WTC11 (cell line): Measurements from ENCODE around the gene MYLK2. TPM values are rescaled to one million over a fixed set of nuclear protein-coding genes. Genes with fewer than 3 reads are reported as not detected.

ENCODE experiments used
- ATAC-seq: fragments of 200-7000 bp; cut with Tn5 transposase; 2 replicates; pipeline ENCODE4 v1.10.0; 2021; ENCODE audit warnings: mild to moderate bottlenecking, moderate library complexity
- CTCF ChIA-PET: fragments of 300-600 bp; sonication (Branson Sonifier 250); formaldehyde crosslinking; loops from one replicate; lab custom pipeline; 2021; ENCODE audit warnings: antibody characterized with exemption; lab: Charles Lee
- POLR2A ChIA-PET: fragments of 350-600 bp; sonication (Branson Sonifier 250); formaldehyde crosslinking; loops from one replicate; lab custom pipeline; 2021; ENCODE audit warnings: antibody characterized with exemption; lab: Charles Lee
- DNase-seq: peaks from one replicate; pipeline ENCODE4 v3.0.0; 2021; ENCODE audit warnings: low spot score
- H3K27ac Mint-ChIP-seq: 2 replicates; pipeline ENCODE4 v1.8.0; 2021; ENCODE audit warnings: mixed read lengths
- H3K27me3 Mint-ChIP-seq: 2 replicates; pipeline ENCODE4 v1.8.0; 2021; ENCODE audit warnings: low read depth, mild to moderate bottlenecking, moderate library complexity, mixed read lengths
- H3K36me3 Mint-ChIP-seq: 2 replicates; pipeline ENCODE4 v1.8.0; 2021; ENCODE audit warnings: mixed read lengths
- H3K4me1 Mint-ChIP-seq: 2 replicates; pipeline ENCODE4 v1.8.0; 2022; ENCODE audit warnings: mixed read lengths
- H3K4me3 Mint-ChIP-seq: 2 replicates; pipeline ENCODE4 v1.8.0; 2021; ENCODE audit warnings: mild to moderate bottlenecking, moderate library complexity, mixed read lengths
- H3K9me3 Mint-ChIP-seq: 2 replicates; pipeline ENCODE4 v1.8.0; 2021; ENCODE audit warnings: mixed read lengths
- ATF1 ChIP-seq: sonication (generic); formaldehyde crosslinking; IDR thresholded peaks from 2 replicates; pipeline ENCODE4 v1.8.1; 2023; ENCODE audit warnings: mild to moderate bottlenecking, moderate library complexity, missing genetic modification reagents
- CREM ChIP-seq: sonication (generic); formaldehyde crosslinking; IDR thresholded peaks from 2 replicates; pipeline ENCODE4 v1.8.1; 2022; ENCODE audit warnings: mild to moderate bottlenecking, missing genetic modification reagents, moderate library complexity
- FOXK1 ChIP-seq: sonication (generic); formaldehyde crosslinking; IDR thresholded peaks from 2 replicates; pipeline ENCODE4 v1.8.0; 2022; ENCODE audit warnings: mild to moderate bottlenecking, moderate library complexity, missing genetic modification reagents
- FOXP1 ChIP-seq: sonication (generic); formaldehyde crosslinking; IDR thresholded peaks from 2 replicates; pipeline ENCODE4 v1.8.0; 2022; ENCODE audit warnings: missing genetic modification reagents, mild to moderate bottlenecking, moderate library complexity, borderline replicate concordance
- FOXP4 ChIP-seq: sonication (generic); formaldehyde crosslinking; IDR thresholded peaks from 2 replicates; pipeline ENCODE4 v1.8.0; 2022; ENCODE audit warnings: mild to moderate bottlenecking, missing genetic modification reagents
- GTF2I ChIP-seq: fragments of 250-450 bp; sonication (Bioruptor Pico); conservative IDR thresholded peaks from 2 replicates; pipeline ENCODE4 v1.4.0; 2021; ENCODE audit warnings: mild to moderate bottlenecking
- HMGA2 ChIP-seq: fragments of 250-450 bp; sonication (Bioruptor Pico); IDR thresholded peaks from 2 replicates; pipeline ENCODE4 v1.4.0; 2021; ENCODE audit warnings: mild to moderate bottlenecking, moderate library complexity
- HMGXB4 ChIP-seq: sonication (generic); formaldehyde crosslinking; IDR thresholded peaks from 2 replicates; pipeline ENCODE4 v1.8.1; 2023; ENCODE audit warnings: mild to moderate bottlenecking, moderate library complexity, missing genetic modification reagents
- IRF2 ChIP-seq: sonication (generic); formaldehyde crosslinking; IDR thresholded peaks from 2 replicates; pipeline ENCODE4 v1.8.0; 2022; ENCODE audit warnings: low read depth, missing genetic modification reagents, borderline replicate concordance
- JUN ChIP-seq: sonication (generic); formaldehyde crosslinking; IDR thresholded peaks from 2 replicates; pipeline ENCODE4 v1.8.0; 2023; ENCODE audit warnings: mild to moderate bottlenecking, missing genetic modification reagents
- NFATC4 ChIP-seq: fragments of 250-450 bp; sonication (Bioruptor Pico); IDR thresholded peaks from 2 replicates; pipeline ENCODE4 v1.9.0; 2021; ENCODE audit warnings: mild to moderate bottlenecking
- NFE2L1 ChIP-seq: sonication (generic); formaldehyde crosslinking; IDR thresholded peaks from 2 replicates; pipeline ENCODE4 v1.8.1; 2023; ENCODE audit warnings: missing genetic modification reagents
- TP53 ChIP-seq: sonication (generic); formaldehyde crosslinking; IDR thresholded peaks from 2 replicates; pipeline ENCODE4 v1.8.1; 2023; ENCODE audit warnings: mild to moderate bottlenecking, missing genetic modification reagents
- ZBTB21 ChIP-seq: sonication (generic); formaldehyde crosslinking; IDR thresholded peaks from 2 replicates; pipeline ENCODE4 v1.8.1; 2023; ENCODE audit warnings: mild to moderate bottlenecking, missing genetic modification reagents, borderline replicate concordance
- ZNF121 ChIP-seq: sonication (generic); formaldehyde crosslinking; IDR thresholded peaks from 2 replicates; pipeline ENCODE4 v1.8.0; 2023; ENCODE audit warnings: missing genetic modification reagents
- ZNF219 ChIP-seq: sonication (generic); formaldehyde crosslinking; IDR thresholded peaks from 2 replicates; pipeline ENCODE4 v1.8.0; 2023; ENCODE audit warnings: missing genetic modification reagents, mild to moderate bottlenecking, borderline replicate concordance
- ZNF232 ChIP-seq: sonication (generic); formaldehyde crosslinking; IDR thresholded peaks from 2 replicates; pipeline ENCODE4 v1.8.0; 2022; ENCODE audit warnings: mild to moderate bottlenecking, missing genetic modification reagents
- ZNF423 ChIP-seq: fragments of 250-450 bp; sonication (Bioruptor Pico); IDR thresholded peaks from 2 replicates; pipeline ENCODE4 v2.1.2; 2022; ENCODE audit warnings: mild to moderate bottlenecking, moderate library complexity
- total RNA-seq: library from RNA; stranded (reverse); gene quantifications from 3 replicates; pipeline ENCODE4 v1.2.3, GENCODE V29; 2021
- TF ChIP-seq, protein P1 (sequence below): fragments of 200-600 bp; IDR thresholded peaks from 2 replicates; pipeline ENCODE4 v1.8.0; 2022; ENCODE audit warnings: antibody characterized with exemption
- TF ChIP-seq, protein P2 (sequence below): fragments of 250-450 bp; sonication (Bioruptor Pico); IDR thresholded peaks from 2 replicates; pipeline ENCODE4 v1.9.0; 2021; ENCODE audit warnings: mild to moderate bottlenecking
- TF ChIP-seq, protein P3 (sequence below): sonication (generic); formaldehyde crosslinking; IDR thresholded peaks from 2 replicates; pipeline ENCODE4 v1.8.1; 2023; ENCODE audit warnings: mild to moderate bottlenecking, missing genetic modification reagents, moderate library complexity

Gene MYLK2
- total RNA-seq, 1 experiment from 2014 or later, result 0.28 TPM

DNA sequence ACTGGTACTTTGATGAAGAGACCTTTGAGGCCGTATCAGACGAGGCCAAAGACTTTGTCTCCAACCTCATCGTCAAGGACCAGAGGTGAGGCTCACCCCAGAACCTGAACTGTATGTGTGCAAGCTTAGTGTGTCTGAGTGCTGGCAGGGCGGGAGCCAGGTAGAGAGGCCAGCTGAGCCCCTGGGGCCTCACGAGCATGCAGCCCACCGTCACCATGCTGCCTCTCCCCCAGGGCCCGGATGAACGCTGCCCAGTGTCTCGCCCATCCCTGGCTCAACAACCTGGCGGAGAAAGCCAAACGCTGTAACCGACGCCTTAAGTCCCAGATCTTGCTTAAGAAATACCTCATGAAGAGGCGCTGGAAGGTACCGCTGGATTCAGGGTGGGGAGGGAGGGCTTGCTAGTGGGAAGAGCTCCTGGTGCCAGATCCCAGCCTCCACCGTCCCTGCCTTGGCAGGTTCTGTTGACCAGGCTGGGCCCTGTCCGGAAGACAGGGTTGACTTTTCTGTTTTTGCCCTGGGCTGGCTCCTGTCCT is 12.7 kb downstream of the MYLK2 start (continued):
- no peak for TF ChIP-seq ZNF423 (CRISPR knock-in tag)
- no peak for TF ChIP-seq NFATC4 (CRISPR knock-in tag)
- no peak for TF ChIP-seq ZBTB21

DNA sequence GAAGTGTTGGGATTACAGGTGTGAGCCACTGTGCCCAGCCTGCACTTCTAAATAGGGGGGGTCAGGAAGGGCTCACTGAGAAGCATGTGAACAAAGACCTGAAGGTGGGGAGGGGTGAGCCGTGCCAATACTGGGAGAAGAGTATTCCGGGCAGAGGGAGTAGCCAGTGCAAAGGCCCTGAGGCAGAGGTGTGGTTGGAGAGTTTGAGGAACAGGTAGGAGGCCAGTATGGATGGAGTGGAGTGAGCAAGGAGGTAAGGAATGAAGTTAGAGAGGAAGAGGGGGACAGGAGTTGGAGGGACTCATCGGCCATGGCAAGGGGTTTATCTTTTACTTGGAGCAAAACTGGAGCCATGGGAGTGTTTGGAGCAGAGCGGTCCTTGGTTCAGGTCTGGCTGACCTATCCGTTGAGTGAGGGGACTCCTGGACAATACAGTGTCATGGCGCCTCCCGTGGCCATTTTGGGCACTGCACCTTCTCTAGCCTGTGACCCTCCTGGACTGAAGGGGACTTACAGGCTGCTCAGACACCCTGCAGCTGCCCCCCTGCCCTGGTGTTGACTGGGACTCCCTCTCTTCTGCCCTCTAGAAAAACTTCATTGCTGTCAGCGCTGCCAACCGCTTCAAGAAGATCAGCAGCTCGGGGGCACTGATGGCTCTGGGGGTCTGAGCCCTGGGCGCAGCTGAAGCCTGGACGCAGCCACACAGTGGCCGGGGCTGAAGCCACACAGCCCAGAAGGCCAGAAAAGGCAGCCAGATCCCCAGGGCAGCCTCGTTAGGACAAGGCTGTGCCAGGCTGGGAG is 14.2 kb downstream of the MYLK2 start:
- H3K36me3 Mint-ChIP-seq, result no peaks in the 10 kb centered on the region
- CTCF ChIA-PET, result interaction anchor here (0.6 to 5.7 kb wide), 23 partner anchors 9 to 303 kb away, joined by 3 to 70 read pairs (median 4); partner anchors contain the start of genes FOXS1 and PDRG1
- TF ChIP-seq GTF2I (peak; percentile 97), TP53 (no peak), IRF2 (CRISPR knock-in tag) (no peak), HMGXB4 (CRISPR knock-in tag) (no peak), ZNF121 (CRISPR knock-in tag) (no peak)
- TF ChIP-seq, protein P1, sequence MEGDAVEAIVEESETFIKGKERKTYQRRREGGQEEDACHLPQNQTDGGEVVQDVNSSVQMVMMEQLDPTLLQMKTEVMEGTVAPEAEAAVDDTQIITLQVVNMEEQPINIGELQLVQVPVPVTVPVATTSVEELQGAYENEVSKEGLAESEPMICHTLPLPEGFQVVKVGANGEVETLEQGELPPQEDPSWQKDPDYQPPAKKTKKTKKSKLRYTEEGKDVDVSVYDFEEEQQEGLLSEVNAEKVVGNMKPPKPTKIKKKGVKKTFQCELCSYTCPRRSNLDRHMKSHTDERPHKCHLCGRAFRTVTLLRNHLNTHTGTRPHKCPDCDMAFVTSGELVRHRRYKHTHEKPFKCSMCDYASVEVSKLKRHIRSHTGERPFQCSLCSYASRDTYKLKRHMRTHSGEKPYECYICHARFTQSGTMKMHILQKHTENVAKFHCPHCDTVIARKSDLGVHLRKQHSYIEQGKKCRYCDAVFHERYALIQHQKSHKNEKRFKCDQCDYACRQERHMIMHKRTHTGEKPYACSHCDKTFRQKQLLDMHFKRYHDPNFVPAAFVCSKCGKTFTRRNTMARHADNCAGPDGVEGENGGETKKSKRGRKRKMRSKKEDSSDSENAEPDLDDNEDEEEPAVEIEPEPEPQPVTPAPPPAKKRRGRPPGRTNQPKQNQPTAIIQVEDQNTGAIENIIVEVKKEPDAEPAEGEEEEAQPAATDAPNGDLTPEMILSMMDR, result peak; percentile 98
- TF ChIP-seq, protein P2, sequence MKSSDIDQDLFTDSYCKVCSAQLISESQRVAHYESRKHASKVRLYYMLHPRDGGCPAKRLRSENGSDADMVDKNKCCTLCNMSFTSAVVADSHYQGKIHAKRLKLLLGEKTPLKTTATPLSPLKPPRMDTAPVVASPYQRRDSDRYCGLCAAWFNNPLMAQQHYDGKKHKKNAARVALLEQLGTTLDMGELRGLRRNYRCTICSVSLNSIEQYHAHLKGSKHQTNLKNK (CRISPR knock-in tag), result 0 out of 2 replicates have a peak, but pooled peaks have one; percentile 22
- TF ChIP-seq, all 79 proteins: peak for 3
- Mint-ChIP-seq H3K4me3 (no peak overlapping the region), H3K4me1 (0 out of 2 replicates have a peak, but pooled peaks cover 8% of the 10 kb centered on the region), H3K27me3 (no peaks in the 10 kb centered on the region), H3K27ac (no peak overlapping the region), H3K9me3 (no peaks in the 10 kb centered on the region)
- ATAC-seq (peak; percentile 92), DNase-seq (peak; percentile 98)
- POLR2A ChIA-PET, result no interaction called here

DNA sequence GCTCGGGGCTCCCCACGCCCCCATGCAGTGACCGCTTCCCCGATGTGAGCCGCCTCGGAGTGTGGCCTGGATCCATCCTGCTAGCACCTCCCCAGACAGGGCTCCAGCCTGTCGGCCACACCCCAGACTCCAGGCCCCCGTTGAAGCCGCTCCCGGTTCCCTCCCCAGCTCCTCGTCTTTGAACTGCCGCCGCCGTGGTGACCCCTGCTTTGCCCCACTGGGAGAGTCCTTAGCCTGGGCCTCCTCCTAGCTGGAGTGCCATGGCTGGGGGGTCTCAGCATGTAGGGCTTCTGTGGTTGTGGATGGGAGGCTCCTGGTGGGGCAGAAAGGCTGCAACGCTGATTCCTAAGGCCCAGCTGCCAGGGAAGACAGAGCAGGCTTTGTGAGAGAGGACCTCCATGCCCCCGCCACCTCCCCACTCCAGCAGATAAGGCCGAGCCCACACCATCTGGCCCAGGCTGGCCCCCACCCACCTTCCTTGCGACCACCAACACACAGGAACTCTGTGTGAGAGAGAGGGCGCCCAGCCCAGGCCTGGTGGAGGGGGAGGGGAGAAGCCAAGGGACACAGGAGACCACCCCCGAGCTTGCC is 14.9 kb downstream of the MYLK2 start:
- H3K27ac Mint-ChIP-seq, result no peak overlapping the region
- no peak overlapping the region for H3K4me3 Mint-ChIP-seq
- H3K27me3 Mint-ChIP-seq, result no peaks in the 10 kb centered on the region
- DNase-seq, result no peak
- H3K4me1 Mint-ChIP-seq, result 0 out of 2 replicates have a peak, but pooled peaks cover 8% of the 10 kb centered on the region
- ATAC-seq, result peak; percentile 6; the same call in 1 of the 2 replicates
- H3K36me3 Mint-ChIP-seq, result no peaks in the 10 kb centered on the region
- no peaks in the 10 kb centered on the region for H3K9me3 Mint-ChIP-seq
- TF ChIP-seq TP53, result no peak
- no peak for TF ChIP-seq ATF1 (CRISPR knock-in tag)
- TF ChIP-seq ZNF219 (CRISPR knock-in tag), result no peak
- TF ChIP-seq CREM, result no peak
- no peak for TF ChIP-seq FOXP1 (CRISPR knock-in tag)
- no peak for TF ChIP-seq ZNF232 (CRISPR knock-in tag)
- ChIA-PET POLR2A (no interaction called here), CTCF (interaction anchor here (0.5 to 5.7 kb wide), 27 partner anchors 8 to 588 kb away, joined by 3 to 70 read pairs (median 4); partner anchors contain the start of genes FOXS1 and PDRG1)

GRCh38 chr20:31835554-31835953 is 16.4 kb downstream of the MYLK2 start:
- TF ChIP-seq, protein P3, sequence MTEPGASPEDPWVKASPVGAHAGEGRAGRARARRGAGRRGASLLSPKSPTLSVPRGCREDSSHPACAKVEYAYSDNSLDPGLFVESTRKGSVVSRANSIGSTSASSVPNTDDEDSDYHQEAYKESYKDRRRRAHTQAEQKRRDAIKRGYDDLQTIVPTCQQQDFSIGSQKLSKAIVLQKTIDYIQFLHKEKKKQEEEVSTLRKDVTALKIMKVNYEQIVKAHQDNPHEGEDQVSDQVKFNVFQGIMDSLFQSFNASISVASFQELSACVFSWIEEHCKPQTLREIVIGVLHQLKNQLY (CRISPR knock-in tag), result no peak
- TF ChIP-seq ZBTB21 (no peak), NFE2L1 (CRISPR knock-in tag) (no peak), FOXK1 (CRISPR knock-in tag) (no peak), FOXP4 (no peak), HMGA2 (no peak), IRF2 (CRISPR knock-in tag) (no peak), JUN (CRISPR knock-in tag) (no peak)
- Mint-ChIP-seq H3K36me3 (no peaks in the 10 kb centered on the region), H3K4me1 (0 out of 2 replicates have a peak, but pooled peaks cover 8% of the 10 kb centered on the region), H3K27me3 (no peaks in the 10 kb centered on the region), H3K9me3 (no peaks in the 10 kb centered on the region), H3K27ac (no peak overlapping the region), H3K4me3 (no peak overlapping the region)
- ATAC-seq (no peak), DNase-seq (no peak)
- ChIA-PET POLR2A (no interaction called here), CTCF (interaction anchor here (0.6 to 5.7 kb wide), 3 partner anchors 11 to 26 kb away, joined by 3 to 70 read pairs (median 38); partner anchors contain the start of gene FOXS1)
